H1 (cell line): Measurements from ENCODE around the gene OR2C1. TPM values are rescaled to one million over a fixed set of nuclear protein-coding genes. Genes with fewer than 3 reads are reported as not detected.
A peak's percentile ranks its signal among the peaks of the same experiment; 100 is the strongest.

Source experiments
- HDAC2 ChIP-seq, 2 experiments: fragments of 300-600 bp in 1 of 2; sonication (generic) in 1 of 2; IDR thresholded peaks; 2 replicates each; pipeline ENCODE4 v1.6.1; 2011 to 2012; ENCODE audit warnings: low read depth in 2 of 2, low read length in 2 of 2, mild to moderate bottlenecking in 2 of 2, moderate library complexity in 2 of 2, borderline replicate concordance in 1 of 2, inconsistent platforms in 1 of 2
- polyA plus RNA-seq, 7 experiments: library from polyadenylated mRNA; depleted of rRNA in 3 of 7; stranded (reverse) in 5 of 7; unstranded in 2 of 7; fragments of >200 nt in 5 of 7; fragments of 200-250 nt in 2 of 7; gene quantifications; 1 replicate in 5 of 7; 2 replicates in 1 of 7; 4 replicates in 1 of 7; pipeline versions ENCODE4 v1.2.1 to v1.2.3, GENCODE V29; 2011 to 2013; ENCODE audit warnings: missing spikeins in 2 of 7, mixed read lengths in 2 of 7
- total RNA-seq: library from RNA; stranded (reverse); fragmentation: NEBNext Ultra II Directional; extraction: Animal tissue kit (Norgen Biotek cat#: 25700); gene quantifications from 2 replicates; pipeline ENCODE4 v1.2.1, GENCODE V29; 2021

The OR2C1 gene
- total and polyA plus RNA-seq, 2 of the 8 experiments (the other 6 are each of a cell fraction or from before 2014, with no cell fraction given): not detected

DNA sequence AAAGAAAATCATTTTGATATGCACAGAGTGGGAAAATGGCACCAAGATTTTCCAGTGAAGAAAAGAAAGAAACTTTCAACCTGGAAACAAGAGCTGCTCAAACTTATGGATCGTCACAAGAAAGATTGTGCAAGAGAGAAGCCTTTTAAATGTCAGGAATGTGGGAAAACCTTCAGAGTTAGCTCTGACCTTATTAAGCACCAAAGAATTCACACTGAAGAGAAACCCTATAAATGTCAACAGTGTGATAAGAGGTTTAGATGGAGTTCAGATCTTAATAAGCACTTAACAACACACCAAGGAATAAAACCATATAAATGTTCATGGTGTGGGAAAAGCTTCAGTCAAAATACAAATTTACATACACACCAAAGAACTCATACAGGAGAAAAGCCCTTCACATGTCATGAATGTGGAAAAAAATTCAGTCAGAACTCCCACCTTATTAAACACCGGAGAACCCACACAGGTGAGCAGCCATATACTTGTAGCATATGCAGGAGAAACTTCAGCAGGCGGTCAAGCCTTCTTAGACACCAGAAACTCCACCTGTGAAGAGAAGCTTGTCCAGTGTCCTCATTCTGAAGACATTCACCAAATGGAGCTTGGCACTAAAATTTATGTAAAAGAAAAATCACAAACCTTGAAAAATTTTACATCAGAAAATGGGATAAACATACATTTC lies 38.2 kb upstream of the OR2C1 start (continued):
- TF ChIP-seq HDAC2 (IDR thresholded peaks at IDR 0.05; ENCODE audit: borderline replicate concordance in 1 of 2, low read depth in 2 of 2, low read length in 2 of 2): peak in 1 of 2 experiments; percentile 39; a peak in 1 of 4 replicates
